ENCODE results near the gene ANKRD13D.

ANKRD13D gene

GRCh38 chr11:67321313-67321871 lies 32.3 kb downstream of the ANKRD13D start:
- DNase-seq = no peak

GRCh38 chr11:67322049-67322448 lies 32.9 kb downstream of the ANKRD13D start:
- DNase-seq = no peak

GRCh38 chr11:67323526-67323925 lies 34.4 kb downstream of the ANKRD13D start:
- DNase-seq = no peak

GRCh38 chr11:67332081-67332691 lies 43.1 kb downstream of the ANKRD13D start:
- no peak for DNase-seq

- DNase-seq = no peak
Measured at GRCh38 chr11:67337257-67337656, 48.2 kb downstream of the ANKRD13D start.

GRCh38 chr11:67344264-67344663 lies 55.2 kb downstream of the ANKRD13D start:
- DNase-seq = no peak

GRCh38 chr11:67345247-67345919 lies 56.3 kb downstream of the ANKRD13D start:
- DNase-seq = peak; percentile 75 to 81

GRCh38 chr11:67345920-67346819 lies 57.1 kb downstream of the ANKRD13D start:
- peak in 1 of 2 experiments; percentile 39 for DNase-seq

- no peak for DNase-seq
Measured at GRCh38 chr11:67347964-67348749, 59.1 kb downstream of the ANKRD13D start.

GRCh38 chr11:67349036-67349435 lies 59.9 kb downstream of the ANKRD13D start:
- DNase-seq = no peak

- DNase-seq = no peak
Measured at GRCh38 chr11:67349457-67349856, 60.4 kb downstream of the ANKRD13D start.

GRCh38 chr11:67349928-67350465 lies 60.9 kb downstream of the ANKRD13D start:
- no peak for DNase-seq

GRCh38 chr11:67351275-67352005 lies 62.3 kb downstream of the ANKRD13D start:
- DNase-seq = peak; percentile 46 to 83

All from NCI-H526 (cell line).